Dedifferentiated amniotic fluid mesenchymal stem cell (primary cell): Measurements from ENCODE around the gene SCG3.

Experiments
- DNase-seq: peaks from one replicate; pipeline ENCODE4 v3.0.0-alpha.2; 2016; ENCODE audit errors: extremely low spot score

The SCG3 gene

DNA sequence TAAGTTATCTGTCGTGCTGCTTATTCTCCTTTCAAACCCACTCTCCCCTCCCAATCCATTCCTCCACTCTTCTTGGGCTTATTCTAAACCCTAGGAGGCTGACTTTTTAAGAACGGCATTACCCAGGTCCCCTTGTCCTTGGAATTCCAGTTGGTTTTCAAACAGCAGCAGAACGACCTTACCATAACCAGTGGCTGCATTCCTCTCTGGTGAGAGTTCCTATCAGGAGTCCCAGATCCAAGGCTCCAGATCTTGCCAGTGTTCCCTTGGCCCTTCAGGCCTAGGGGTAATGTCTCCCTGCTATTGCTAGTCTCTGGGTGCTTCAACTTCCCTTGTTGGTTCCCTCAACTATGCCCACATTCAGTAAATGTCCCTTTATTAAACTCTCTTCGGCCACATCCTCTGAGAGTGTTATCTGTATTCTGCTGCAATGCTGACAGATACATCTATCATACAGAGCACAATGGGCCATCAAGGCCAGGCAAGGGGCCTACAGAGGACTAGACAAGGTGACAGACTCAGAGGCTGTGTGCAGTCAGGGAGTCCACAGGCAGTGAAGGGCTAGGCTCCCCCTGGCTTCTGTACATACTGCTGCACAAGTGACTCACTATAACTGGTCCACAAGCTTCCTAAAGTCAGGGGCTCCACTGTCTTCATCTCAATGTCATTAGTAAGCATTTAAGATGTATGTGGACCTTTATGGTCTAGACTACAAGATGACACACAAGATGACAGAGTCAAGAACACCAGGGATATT is 46.0 kb downstream of the SCG3 start:
- no peak for DNase-seq

DNA sequence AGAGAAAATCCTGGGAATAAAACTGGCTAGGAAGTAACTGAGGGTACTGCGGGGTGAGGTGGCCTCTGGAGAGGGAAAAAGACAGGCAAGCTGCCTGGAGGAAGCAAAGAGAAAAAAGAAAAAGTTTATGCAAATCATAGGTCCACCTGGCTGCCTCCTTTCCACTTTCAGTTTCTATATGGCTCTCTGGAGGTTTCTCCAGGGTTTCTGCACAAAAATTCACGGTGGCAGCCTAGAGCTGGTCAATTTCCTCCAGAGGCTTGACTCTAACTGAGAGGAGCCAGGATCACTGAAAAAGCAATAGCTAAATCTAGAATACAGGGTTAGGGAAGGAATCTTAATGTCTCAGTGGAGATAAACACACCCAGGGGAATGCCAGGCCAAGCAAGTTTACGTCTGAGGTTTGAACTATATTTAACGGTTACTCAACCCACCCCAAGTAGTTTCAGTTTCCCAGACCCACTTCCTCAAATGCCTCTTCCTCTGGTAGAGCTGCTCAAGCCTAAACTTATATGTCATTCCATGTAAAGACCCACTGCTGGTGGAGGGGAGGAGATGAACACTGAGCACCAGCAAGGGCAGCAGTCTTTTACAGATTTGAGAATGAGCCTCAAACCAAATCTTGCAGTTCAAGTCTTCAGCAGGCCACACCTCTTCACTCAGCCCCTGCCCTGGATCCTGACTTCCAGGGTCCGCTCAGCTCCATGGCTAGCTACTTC is 50.4 kb downstream of the SCG3 start:
- DNase-seq: no peak

DNA sequence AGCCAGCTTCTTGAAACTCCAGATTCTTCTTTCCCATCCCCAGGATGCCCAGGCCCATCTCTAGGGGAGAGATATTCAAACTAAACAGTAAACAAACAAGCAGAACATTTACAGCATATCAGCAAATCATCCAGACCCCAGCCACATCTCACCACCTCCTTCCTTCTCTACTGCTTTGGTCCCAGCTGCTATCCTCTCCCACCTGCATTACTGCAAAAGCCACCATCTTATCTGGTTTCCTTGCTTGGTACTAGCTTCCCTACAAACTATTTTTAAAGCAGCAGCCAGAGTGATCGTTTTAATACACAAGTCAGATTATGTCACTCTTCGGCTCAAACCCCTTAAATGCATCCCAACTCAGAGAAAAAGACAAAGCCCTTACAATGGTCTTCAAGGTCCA is 51.3 kb downstream of the SCG3 start:
- no peak for DNase-seq

DNA sequence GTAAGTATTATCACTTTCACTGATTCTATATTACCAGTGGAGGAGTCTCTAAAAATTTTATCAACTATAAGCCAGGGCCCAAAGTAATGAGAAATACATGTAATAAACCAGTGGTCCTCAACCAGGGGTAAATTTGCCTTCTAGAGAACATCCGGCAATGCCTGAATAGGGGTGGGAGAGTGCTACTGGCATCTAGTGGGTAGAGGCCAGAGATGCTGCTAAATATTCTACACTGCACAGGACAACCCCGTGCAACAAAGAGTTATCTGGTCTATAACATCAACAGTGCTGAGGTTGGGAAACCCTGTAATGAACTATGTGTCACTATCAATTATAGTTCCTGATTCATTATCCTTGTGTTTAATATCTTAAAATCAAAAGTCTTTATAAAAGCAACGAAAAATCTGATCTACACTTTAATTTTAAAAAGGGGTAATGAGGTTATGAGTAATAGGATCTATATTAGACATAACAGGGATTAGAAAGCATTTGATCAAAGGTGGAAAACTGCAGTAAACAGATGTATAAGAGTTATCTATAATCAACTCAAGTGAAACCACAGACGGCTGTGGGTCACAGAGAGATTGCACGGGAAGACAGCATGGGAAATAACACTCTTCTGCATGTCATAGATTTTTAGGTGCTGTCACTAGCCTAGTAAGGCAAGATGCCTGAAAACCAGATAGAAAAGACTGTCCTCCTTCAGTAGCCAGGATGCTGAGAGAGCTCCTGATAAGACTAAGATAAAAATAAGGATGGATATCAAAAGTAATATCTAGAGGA is 54.1 kb downstream of the SCG3 start:
- no peak for DNase-seq

DNA sequence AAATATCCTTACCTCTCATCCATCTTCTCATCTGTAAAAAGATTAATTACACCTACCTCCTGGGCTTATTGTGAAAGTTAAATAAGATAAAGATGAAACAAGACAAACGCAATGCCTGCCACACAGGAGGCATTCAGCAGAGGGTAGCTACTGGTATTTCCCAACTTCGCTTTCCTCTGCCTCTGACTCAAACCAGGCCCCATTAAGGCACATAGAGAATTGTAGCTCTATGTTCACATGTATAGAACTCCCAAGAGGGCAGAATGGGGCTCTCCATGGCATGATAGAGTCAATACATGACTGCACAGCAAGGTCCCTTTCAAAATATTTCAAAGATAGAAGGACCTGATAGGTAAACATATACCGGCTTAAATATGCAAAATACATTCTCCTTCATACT is 54.8 kb downstream of the SCG3 start:
- DNase-seq: no peak

DNA sequence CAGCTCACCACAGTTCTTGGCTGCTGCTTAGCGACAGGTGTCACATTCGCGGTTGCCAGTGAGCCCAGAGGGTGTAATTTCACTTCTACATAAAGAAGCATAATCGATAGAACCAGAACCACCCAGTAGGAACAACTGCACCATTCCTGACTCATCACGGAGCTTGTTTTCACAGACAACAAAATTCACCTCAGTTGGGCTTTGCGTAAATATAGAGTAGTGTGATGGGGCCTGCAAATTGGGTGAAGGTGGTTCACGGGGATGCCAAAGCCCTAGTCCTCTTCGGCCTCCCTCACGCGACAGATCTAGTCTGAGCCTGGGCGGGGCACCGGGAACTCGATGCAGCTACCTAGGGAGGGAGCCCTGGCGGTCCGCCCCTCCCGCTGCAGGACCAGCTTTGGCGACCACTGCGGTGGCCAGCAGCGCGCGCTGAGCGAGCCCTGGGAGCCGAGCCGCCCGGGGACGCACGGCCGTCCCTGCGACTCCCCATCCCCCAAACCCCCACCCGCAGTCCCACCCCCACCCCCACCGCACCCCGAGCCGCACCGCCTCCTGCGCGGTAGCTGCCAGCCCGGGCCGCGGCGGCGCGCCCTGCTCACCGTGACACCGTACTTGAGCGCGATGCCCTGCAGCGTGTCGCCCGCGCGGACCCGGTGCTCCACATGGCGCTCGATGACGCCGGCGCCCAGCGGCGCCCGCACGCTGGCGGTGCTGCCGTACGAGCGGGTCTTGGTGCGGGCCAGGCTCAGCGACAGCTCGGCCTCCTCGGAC is 55.6 kb downstream of the SCG3 start:
- no peak for DNase-seq

DNA sequence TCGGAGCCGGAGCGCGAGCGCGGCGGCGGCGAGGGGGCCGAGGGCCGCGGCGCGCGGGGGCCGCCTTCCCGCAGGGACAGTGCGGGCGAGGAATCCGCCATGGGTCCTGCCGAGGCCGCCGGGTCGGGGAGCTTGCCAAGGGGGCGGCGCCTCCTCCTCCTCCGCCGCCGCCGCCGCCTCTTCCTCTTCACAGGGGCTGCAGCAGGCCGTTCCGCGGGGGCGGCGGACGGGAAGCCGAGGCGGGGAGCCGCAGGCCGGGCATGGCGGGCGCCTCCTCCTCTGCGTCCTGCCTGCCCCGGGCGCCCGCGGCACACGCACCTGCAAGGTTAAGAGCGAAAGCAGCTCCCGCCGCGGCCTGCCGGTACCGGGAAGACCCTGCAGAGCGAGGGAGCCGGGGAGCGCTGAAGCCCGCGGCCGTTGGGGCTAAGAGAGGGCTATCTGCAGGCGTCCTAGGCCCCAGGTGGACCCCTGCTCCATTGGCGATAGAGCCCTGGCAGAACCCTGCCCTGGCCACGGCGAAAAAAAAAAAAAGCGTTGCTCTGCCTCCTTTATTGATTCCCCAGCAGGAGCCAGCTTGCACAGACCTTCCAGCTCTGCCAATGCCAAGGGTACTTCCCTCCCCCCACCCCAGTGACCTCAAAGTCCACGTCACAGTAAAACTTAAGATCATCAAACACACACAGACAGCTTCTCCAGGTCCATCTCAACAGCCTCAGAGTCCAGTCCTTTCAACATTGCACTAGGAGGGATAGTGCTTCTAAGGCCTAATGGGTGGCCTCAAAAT is 56.4 kb downstream of the SCG3 start, which contains the start of gene LYSMD2:
Gene LYSMD2 (minus strand): TSS at position 134 of the 784 bp plus-strand sequence. CDS start 33 bp downstream, at position 101.
- DNase-seq: no peak

DNA sequence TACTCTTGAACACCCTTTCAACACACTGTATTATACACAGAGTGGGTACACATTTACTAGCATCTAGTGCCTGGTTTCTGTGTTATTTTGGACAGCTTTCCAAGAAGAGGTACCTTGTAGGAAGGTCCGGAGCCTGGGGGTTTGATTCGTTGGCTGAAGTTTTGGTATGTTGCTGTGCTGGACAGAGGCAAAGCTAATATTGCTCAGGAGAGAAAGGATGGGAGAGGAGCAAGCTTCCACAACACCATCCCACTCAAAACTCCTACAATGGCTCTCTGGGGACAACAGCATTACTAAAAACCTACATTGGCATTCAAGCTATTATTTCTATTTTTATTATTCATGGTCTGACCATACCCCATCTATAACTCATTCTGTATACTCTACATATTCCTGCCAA is 57.2 kb downstream of the SCG3 start:
- DNase-seq: no peak

DNA sequence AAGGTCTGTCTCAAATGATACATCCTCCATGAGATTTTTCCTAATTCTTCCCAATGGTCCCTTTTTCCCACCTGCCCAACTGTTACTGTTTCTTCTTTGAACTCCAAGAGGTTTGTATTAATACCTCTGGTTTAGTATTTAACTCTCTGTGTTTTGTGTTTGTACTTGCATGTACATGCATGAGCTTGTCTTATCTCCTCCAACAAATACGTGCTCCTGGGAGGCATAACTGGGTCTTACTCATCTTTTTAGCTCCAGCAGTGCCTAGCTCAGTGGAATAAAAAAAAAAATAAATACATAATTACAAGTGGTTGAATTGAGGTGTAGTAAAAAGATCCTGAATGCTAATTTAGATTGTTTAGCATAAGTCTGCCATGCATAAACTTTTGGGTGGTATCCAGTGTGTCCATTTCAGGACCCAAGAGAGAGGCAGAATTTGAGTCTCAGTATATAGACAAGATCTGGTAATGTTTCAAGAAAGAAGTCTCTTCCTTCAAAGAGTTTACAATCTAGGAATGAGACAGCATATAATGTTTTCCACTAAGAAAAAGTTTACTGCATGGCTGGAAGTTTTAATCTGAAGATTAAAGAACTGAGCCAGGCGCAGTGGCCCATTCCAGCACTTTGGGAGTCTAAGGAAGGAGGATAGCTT is 57.9 kb downstream of the SCG3 start:
- no peak for DNase-seq

DNA sequence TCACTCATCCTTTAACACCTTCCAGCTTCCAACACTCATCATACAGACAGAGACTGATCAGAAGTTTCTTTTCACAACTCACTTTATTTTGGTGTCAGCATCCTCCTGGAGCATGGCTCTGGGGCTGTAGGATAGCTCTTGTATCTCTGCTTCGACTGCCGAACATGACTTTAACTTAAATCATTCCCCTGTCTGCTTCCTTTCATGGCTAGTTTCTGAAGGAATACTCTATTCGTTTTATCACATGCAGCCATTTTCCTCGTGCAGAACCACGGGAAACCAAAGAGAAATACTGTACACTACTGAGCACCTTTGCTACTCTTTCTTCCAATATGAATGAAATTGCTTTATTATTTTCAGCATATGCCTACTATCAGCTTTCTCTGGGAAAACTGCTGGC is 68.0 kb downstream of the SCG3 start:
- no peak for DNase-seq

DNA sequence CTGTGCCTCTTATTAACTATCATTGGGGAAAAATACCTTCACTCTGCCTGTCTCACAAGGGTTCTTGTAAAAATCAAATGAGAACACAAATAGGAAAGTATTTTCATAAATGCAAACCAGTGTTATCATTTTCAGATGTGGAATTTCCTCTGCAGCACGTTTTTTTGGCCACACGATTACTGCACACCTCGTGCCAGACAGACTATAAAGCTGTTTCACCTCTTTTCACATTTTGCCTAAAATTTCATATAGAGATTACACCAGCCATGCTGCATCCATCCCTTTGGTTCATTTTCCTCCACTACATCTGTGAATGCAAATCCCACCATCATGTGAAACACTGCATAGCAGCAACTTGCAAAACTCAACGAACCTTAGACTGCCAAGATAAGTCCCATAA is 68.9 kb downstream of the SCG3 start:
- no peak for DNase-seq

DNA sequence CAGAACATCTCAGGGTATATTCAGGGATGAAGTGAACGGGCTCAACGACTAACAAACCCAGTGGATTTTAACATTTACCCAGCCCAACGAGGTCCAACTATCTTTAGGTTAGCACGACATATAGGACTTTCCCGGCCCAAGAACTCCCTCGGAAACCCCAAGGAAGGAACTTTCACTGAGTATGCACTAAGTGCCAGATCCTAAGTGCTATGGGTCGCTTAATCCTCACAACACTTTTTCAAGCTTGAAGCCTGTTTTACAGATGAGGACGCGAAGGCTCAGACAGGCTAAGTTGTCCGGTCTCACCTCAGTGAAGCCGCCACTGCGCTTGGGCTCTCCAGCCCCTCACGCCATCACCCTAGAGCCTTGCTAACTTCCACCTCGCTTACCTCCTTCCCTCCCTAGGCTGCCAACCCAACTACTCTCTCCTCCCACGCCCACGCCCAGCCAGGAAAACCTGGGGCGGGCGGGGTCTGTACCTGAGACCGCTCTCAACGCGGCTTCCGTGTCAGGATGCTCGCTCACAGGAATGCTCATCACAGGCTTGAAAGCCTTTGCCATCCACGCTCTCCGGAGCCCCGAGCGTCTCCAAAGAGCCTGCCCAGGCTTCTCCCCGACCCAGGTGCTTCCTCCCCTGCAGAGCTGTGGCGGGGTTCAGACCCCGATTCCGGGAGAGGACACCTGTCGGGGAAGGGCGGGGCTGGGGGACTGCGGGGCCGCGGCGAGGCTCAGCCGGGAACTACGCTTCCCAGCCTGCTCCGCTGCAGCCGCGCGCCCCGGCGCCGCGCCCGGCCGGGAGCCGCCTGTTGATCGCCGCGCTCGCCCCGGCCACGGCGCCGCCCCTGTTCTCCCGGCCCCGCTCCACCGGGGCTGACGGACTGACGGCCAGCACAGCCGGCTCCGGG is 69.7 kb downstream of the SCG3 start, which contains the start of gene TMOD2:
Gene TMOD2 (plus strand): TSS at position 806 of the 905 bp plus-strand sequence. CDS start 14,845 bp downstream, outside the sequence.
- no peak for DNase-seq

DNA sequence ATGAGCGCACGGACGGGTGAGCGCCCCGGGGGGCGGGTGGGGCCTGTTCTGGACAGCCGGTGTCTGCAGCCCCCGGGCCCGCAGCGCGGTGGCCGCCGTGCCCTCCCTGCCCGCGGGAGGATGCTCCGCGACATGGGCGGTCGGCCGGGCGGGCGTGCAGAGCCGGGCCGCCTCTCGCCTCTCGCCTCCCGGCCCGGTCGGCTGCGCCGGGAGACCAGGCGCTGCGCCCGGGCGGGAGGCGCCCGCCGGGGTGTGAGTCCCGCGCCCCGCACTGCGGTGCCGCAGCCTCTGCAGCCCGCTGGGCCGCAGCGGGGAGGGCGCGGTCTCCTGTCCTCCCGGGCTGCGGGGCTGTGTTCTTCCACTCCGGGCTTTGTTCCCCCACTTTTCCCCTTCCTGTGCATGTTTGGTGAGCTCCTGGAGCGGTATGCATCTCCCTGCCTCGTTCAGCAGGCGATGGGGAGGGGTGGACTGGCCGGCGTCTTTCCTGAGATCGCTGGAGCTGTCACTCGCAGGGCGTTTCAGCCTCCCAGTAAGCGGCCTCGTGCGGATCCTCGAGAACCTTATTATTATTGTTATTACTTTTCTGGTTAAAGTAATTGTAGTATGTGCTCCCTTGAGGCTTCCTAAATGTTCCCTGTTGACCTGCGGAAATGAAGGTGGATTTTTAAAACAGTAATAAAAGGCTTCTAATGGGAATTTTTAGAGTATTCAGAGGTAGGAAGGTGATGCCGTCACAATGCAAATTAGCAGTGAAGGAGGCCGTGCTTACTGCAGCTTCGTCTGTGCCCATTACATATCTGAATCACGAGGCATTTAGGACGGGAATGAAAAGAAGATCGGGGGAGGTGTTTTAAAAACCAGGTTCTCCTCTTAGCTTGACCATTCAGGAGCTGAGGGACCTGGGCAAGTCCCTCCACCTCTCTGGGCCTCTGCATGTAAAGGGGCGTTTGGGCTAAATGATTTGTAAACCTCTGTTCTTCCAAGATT is 70.7 kb downstream of the SCG3 start:
- DNase-seq: peak; percentile 25

DNA sequence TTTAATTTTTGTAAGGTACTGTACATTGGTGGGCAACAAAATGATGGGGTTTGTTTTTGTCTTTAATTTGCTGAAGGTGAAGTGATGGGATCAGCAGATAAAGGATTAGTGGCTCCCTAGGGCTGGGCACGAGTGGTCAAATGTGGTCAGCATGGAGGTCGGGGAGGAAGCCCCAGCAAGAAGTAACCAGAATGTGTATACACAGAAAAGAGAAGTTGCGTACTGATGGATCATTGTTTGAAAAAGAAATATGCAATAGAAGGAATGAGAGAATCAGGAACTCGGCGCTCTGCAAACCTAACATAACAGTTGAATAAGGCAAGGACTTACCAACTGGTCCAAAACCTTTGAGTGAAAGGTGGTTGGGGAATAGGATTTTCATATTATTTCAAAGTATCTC is 71.6 kb downstream of the SCG3 start:
- no peak for DNase-seq

DNA sequence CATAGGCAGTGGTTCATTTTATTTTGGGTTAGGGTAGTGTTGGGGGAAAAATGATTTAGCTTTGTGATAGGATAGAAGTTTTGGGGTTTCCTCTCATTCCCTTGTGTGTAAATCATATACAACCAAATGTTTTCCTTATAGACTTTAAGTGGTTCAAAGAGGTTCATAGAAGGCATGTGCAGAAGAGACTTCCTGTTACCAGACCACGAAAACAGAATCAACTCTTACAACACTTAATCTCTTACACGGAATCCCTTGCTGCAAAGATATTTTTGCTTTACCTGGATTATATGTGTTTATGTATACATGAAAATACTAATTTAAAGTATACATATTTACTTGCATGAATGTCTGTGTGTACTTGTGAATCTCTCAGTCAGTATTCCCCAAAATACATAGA is 73.0 kb downstream of the SCG3 start:
- DNase-seq: no peak

DNA sequence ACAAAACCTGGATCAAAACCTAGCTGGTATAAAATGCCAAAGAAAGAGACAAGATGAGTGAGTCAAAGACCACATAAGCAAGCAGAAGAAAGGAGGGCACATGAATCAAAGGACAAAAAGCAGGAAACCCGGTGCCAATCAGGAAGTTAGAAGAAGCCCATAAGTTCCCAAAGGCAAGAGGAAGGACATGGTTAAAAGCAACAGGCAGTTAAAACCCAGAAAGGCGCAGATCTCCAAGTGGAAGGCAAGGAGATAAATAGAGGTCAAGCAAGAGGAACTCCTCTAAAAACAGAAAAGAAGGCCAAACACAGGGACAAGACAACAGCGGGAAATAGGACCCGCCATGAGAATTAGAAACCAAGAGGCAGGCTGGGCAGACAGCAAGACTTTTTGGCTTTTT is 74.5 kb downstream of the SCG3 start:
- no peak for DNase-seq

DNA sequence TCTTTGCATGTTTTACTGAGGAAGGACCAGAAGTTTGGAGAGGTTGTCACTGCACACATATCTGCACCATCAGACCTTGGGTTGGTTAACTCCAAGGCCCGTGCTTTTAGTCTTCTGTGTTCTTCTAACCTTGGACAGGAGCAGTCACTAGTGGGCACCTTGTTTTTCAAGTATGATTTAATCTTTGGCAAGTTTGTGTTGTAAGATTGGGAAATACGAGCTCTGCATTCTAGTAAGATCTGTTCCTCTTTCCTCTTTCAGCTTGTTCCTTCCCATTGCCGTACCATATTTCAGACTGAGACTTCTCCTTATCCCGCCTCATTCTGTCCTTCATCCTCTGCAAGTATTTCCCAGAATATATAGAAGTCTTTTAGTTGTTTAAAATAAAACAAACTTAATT is 75.2 kb downstream of the SCG3 start:
- no peak for DNase-seq

DNA sequence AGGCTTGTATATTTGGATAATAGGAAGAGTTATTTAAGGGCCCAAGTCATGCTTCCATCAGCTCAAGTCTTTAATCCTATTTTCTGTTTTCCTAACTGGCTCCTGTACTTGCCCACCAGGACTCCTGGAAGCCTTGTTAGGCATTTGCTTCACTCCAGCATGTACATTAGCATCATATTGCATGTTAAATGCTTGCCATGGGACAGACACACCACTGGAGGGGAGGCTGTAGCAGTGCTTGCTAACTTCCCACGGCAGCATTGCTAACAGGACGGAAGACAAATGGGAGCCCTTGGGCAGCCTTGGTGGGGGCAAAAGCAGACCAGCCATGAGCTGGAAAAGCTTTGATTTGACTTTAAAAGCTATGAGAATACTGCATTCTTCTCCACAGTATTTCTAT is 76.1 kb downstream of the SCG3 start:
- no peak for DNase-seq
